Measurements from ENCODE around the gene FGF1. TPM values are rescaled to one million over a fixed set of nuclear protein-coding genes. Genes with fewer than 3 reads are reported as not detected.

The FGF1 gene
- total and polyA plus RNA-seq, 2 donors: 0.99 to 1.6 TPM

- H3K4me3 ChIP-seq (ENCODE audit: low read length in 2 of 2): no peak overlapping the region
- H3K27me3 ChIP-seq (ENCODE audit: control insufficient read depth in 2 of 2, insufficient read depth in 1 of 2, low read length in 1 of 2): peaks cover 0 to 4% of the 10 kb centered on the region in 2 donors
- H3K9me3 ChIP-seq (ENCODE audit: control insufficient read depth in 2 of 2, insufficient read depth in 1 of 2, low read length in 1 of 2): no peaks in the 10 kb centered on the region
- DNase-seq (ENCODE audit: low read depth in 6 of 9, low spot score in 9 of 9): no peak
- H3K27ac ChIP-seq (ENCODE audit: low read depth in 1 of 2, low read length in 1 of 2): no peak overlapping the region
- no peaks in the 10 kb centered on the region for H3K36me3 ChIP-seq (ENCODE audit: control insufficient read depth in 2 of 2, insufficient read depth in 2 of 2, low read length in 1 of 2)
- H3K4me1 ChIP-seq (ENCODE audit: control insufficient read depth in 2 of 2, insufficient read depth in 2 of 2, low read length in 2 of 2): no peaks in the 10 kb centered on the region
- 94% methylated on average over 3 of the region's 3 CpGs for WGBS
Observed at GRCh38 chr5:142542906-142543305, 143.0 kb downstream of the FGF1 start.

Other genes starting within 250 kb of the FGF1 start
- 16.2 TPM for gene ARHGAP26, start 84.3 kb upstream of the FGF1 start, total RNA-seq
- gene ARHGAP26, start 84.3 kb upstream of the FGF1 start, polyA plus RNA-seq: 15.1 TPM